Astrocyte of the spinal cord (primary cell): ENCODE data around the gene FSTL5.
A peak's percentile ranks its signal among the peaks of the same experiment; 100 is the strongest.

Experiments
- DNase-seq: peaks from one replicate; pipeline ENCODE4 v3.0.0; 2011; ENCODE audit warnings: low read depth, low spot score
- H3K4me3 ChIP-seq: 2 replicates; pipeline ENCODE4 v1.5.1; 2011; ENCODE audit warnings: low read depth, mild to moderate bottlenecking, low read length, moderate library complexity
- CTCF ChIP-seq: IDR thresholded peaks from 2 replicates; pipeline ENCODE4 v1.5.1; 2012; ENCODE audit warnings: low read depth, mild to moderate bottlenecking, low read length, inconsistent platforms
- in situ Hi-C: cut with HindIII; loops from 2 replicates; pipeline ENCODE4 v1.10.0; 2017; ENCODE audit warnings: low sequenced_read_pairs

The FSTL5 gene

GRCh38 chr4:161577579-161578301 is 586.1 kb downstream of the FSTL5 start:
- in situ Hi-C loops = no loop called here
- H3K4me3 ChIP-seq = no peak overlapping the region
- peak; percentile 83 for DNase-seq
- no peak for TF ChIP-seq CTCF

GRCh38 chr4:161573836-161574235 is 590.0 kb downstream of the FSTL5 start:
- no peak overlapping the region for H3K4me3 ChIP-seq
- TF ChIP-seq CTCF = no peak
- in situ Hi-C loops = no loop called here
- DNase-seq = peak; percentile 10

DNA sequence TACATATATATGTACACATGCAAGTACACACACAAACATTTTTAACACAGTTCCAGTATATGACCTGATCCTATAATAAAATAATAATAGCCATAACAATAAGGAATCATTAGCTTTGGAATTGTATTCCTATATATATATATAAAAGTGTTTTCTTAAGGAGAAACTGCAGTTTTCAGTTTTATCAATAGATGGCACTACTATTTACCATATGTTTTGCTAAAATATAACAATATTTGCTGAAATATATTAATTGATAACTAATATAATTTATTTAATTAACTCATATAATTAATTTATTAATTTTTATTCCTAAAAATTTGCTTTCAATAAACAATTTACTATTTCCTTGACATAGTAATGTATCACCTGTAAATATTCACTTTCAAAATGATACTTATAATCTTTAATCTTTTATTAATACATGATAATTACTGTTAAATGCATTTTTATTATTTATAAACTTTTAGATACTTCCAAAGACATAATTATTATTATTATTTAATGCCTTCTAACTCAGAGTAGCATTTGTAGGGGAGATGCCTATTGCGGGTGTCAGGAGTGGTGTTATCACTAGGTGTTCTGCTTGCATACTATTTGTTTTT is 599.5 kb downstream of the FSTL5 start:
- peak; percentile 34 for TF ChIP-seq CTCF
- DNase-seq = peak; percentile 44
- in situ Hi-C loops = no loop called here
- H3K4me3 ChIP-seq = no peak overlapping the region

DNA sequence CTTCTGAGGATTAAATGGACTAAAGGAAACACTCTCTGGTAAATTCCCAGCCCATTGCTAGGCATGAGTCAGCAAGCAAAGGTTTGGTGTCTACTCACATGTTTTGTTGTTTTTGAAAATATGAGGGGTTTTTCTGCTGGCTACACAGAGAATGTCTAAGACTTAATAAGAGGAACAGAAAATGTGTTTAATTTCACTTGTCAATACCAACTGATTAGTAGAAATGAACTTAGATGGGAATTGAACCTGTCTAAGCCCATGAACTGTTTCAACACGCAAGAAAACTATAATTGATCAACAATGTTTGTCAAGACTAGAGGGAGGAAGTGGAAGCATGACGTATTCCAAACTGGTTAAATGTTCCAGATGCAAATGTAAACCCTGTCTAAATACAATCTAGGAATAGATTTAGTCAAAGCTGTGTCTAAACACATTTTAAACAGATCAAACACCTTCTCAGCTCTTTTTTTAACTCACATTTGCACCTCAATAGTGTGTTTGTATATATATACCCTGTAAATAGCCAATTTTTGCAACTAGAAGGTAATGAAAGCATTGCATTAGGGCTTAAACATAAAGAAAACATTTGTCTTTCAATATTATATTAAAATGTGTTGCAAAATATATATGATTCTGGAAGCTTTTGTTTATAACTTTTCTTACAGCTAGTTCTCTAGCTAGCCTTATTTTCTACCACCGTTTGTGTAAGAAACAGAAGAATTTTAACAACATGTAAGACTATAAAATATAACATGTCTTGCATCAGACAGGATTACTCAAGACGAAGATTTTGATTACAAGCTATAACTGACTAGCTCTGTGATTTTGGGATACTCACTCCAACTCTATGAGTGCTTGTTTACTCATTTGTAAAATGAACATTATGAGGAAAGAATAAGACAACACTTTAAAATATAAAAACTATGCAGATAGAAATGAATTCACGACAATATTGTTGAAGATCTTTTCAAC is 607.8 kb downstream of the FSTL5 start:
- DNase-seq = peak; percentile 82
- in situ Hi-C loops = no loop called here
- TF ChIP-seq CTCF = no peak
- H3K4me3 ChIP-seq = no peak overlapping the region

- in situ Hi-C loops = no loop called here
- no peak overlapping the region for H3K4me3 ChIP-seq
- DNase-seq = peak; percentile 86
- no peak for TF ChIP-seq CTCF
Measured at GRCh38 chr4:161554372-161554990, 609.3 kb downstream of the FSTL5 start.

GRCh38 chr4:161546902-161547301 is 616.9 kb downstream of the FSTL5 start:
- in situ Hi-C loops = no loop called here
- TF ChIP-seq CTCF = no peak
- DNase-seq = peak; percentile 9
- H3K4me3 ChIP-seq = no peak overlapping the region
